GM12891 (cell line): ENCODE data around the gene ADGRV1.

Experiments used
- PAX5 ChIP-seq: IDR thresholded peaks from 2 replicates; pipeline ENCODE4 v1.6.1; 2011; ENCODE audit warnings: low read length, moderate library complexity, mild to moderate bottlenecking; ENCODE audit not compliant: insufficient read depth, severe bottlenecking
- POLR2A ChIP-seq: IDR thresholded peaks from 2 replicates; pipeline ENCODE4 v1.6.1; 2011; ENCODE audit warnings: low read depth, low read length, control low read depth
- POLR2AphosphoS5 ChIP-seq: IDR thresholded peaks from 2 replicates; pipeline ENCODE4 v1.6.1; 2011; ENCODE audit warnings: low read depth, low read length, control low read depth
- POU2F2 ChIP-seq: IDR thresholded peaks from 2 replicates; pipeline ENCODE4 v1.6.1; 2011; ENCODE audit warnings: low read depth, mild to moderate bottlenecking, control low read depth, low read length, moderate library complexity
- SPI1 ChIP-seq: IDR thresholded peaks from 2 replicates; pipeline ENCODE4 v1.6.1; 2011; ENCODE audit warnings: low read depth, low read length, control low read depth
- TAF1 ChIP-seq: IDR thresholded peaks from 2 replicates; pipeline ENCODE4 v1.6.1; 2011; ENCODE audit warnings: low read depth, low read length, control low read depth

GRCh38 chr5:90739567-90739966 is 181.0 kb downstream of the ADGRV1 start:
- no peak for TF ChIP-seq POLR2A
- no peak for TF ChIP-seq POLR2AphosphoS5
- TF ChIP-seq TAF1: no peak
- TF ChIP-seq PAX5: no peak
- TF ChIP-seq POU2F2: no peak
- TF ChIP-seq SPI1: no peak
